GM23338 (cell line): Measurements from ENCODE around the gene EPHA5.

ENCODE experiments used
- EZH2 ChIP-seq: fragments of 200-600 bp; sonication (generic); IDR thresholded peaks from one replicate; pipeline ENCODE4 v1.8.0; 2017; ENCODE audit warnings: antibody characterized with exemption, mild to moderate bottlenecking, low read depth; ENCODE audit not compliant: unreplicated experiment
- TF ChIP-seq, protein P1 (sequence below), 2 experiments: fragments of 200-600 bp in 1 of 2; sonication (generic) in 1 of 2; conservative IDR thresholded peaks; 2 replicates each; pipeline versions ENCODE4 v1.5.1 to v1.6.1; 2016 to 2017; ENCODE audit warnings: antibody characterized with exemption in 2 of 2, low read depth in 2 of 2, mild to moderate bottlenecking in 2 of 2, moderate library complexity in 1 of 2
- TF ChIP-seq, protein P2 (sequence below): IDR thresholded peaks from one replicate; pipeline ENCODE4 v1.6.1; 2018; ENCODE audit warnings: antibody characterized with exemption; ENCODE audit not compliant: unreplicated experiment

DNA sequence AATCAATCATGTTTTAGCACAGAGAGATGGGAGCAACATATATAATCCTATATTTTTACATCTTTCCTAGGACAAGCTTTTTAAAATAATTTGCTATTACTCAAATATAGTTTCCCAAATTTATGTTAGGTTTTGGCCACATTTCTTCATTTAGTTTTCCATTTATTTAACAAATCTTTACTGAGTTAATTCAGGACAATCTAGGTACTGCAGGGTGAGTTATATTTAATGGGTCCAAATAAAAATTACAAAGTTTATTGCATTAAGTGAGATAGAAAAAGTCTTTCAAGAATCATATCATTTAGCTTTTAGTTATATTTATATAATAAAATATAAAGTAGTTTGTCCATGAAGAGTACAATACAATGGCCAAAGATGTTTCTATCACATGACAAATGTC is 269.2 kb downstream of the EPHA5 start:
- TF ChIP-seq, protein P1, sequence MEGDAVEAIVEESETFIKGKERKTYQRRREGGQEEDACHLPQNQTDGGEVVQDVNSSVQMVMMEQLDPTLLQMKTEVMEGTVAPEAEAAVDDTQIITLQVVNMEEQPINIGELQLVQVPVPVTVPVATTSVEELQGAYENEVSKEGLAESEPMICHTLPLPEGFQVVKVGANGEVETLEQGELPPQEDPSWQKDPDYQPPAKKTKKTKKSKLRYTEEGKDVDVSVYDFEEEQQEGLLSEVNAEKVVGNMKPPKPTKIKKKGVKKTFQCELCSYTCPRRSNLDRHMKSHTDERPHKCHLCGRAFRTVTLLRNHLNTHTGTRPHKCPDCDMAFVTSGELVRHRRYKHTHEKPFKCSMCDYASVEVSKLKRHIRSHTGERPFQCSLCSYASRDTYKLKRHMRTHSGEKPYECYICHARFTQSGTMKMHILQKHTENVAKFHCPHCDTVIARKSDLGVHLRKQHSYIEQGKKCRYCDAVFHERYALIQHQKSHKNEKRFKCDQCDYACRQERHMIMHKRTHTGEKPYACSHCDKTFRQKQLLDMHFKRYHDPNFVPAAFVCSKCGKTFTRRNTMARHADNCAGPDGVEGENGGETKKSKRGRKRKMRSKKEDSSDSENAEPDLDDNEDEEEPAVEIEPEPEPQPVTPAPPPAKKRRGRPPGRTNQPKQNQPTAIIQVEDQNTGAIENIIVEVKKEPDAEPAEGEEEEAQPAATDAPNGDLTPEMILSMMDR (conservative IDR thresholded peaks at IDR 0.05; ENCODE audit: low read depth in 2 of 2), result no peak; a peak in 1 of 4 replicates
- TF ChIP-seq, protein P2, sequence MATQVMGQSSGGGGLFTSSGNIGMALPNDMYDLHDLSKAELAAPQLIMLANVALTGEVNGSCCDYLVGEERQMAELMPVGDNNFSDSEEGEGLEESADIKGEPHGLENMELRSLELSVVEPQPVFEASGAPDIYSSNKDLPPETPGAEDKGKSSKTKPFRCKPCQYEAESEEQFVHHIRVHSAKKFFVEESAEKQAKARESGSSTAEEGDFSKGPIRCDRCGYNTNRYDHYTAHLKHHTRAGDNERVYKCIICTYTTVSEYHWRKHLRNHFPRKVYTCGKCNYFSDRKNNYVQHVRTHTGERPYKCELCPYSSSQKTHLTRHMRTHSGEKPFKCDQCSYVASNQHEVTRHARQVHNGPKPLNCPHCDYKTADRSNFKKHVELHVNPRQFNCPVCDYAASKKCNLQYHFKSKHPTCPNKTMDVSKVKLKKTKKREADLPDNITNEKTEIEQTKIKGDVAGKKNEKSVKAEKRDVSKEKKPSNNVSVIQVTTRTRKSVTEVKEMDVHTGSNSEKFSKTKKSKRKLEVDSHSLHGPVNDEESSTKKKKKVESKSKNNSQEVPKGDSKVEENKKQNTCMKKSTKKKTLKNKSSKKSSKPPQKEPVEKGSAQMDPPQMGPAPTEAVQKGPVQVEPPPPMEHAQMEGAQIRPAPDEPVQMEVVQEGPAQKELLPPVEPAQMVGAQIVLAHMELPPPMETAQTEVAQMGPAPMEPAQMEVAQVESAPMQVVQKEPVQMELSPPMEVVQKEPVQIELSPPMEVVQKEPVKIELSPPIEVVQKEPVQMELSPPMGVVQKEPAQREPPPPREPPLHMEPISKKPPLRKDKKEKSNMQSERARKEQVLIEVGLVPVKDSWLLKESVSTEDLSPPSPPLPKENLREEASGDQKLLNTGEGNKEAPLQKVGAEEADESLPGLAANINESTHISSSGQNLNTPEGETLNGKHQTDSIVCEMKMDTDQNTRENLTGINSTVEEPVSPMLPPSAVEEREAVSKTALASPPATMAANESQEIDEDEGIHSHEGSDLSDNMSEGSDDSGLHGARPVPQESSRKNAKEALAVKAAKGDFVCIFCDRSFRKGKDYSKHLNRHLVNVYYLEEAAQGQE, result no peak
- no peak for TF ChIP-seq EZH2
